ENCODE results near the gene UBA1. TPM values are rescaled to one million over a fixed set of nuclear protein-coding genes. Genes with fewer than 3 reads are reported as not detected.

The UBA1 gene
- total and polyA plus RNA-seq, 2 donors (not counting 3 experiments of a cell fraction or from before 2014, with no cell fraction given): 237 to 297 TPM

DNA sequence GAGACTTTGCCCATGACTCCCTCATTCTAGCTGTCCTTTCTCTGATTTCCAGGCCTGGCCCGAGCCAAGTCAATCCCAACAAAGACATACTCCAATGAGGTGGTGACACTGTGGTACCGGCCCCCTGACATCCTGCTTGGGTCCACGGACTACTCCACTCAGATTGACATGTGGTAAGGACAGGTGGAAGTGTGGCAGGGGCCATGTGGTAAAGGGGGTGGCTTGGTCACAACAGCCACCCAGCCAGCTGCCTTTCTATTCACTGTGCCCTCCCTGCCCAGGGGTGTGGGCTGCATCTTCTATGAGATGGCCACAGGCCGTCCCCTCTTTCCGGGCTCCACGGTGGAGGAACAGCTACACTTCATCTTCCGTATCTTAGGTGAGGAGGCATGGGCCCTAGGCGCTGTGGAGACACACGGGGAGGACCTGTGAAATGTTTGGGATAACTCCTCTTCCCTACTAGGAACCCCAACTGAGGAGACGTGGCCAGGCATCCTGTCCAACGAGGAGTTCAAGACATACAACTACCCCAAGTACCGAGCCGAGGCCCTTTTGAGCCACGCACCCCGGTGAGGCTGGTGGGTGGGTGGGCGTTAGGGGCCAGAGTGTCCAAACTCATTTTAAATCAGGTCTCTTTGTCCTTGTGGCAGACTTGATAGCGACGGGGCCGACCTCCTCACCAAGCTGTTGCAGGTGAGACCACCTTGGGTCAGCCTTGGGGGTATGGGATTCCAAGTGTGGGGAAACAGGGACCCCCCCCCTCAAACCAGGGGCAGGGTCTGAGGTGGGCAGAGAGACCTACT lies 33.1 kb downstream of the UBA1 start:
- H2AFZ ChIP-seq (ENCODE audit: low read depth, low read length): no peak overlapping the region
- H3K9me1 ChIP-seq (replicated peaks; ENCODE audit: control insufficient read depth, extremely low read depth, insufficient read depth, low read length): no peaks in the 10 kb centered on the region
- no peaks in the 10 kb centered on the region for H3K9me3 ChIP-seq (replicated peaks; ENCODE audit: control insufficient read depth, insufficient read depth, low read length)
- ChIA-PET CTCF (no interaction called here), POLR2A (no interaction called here)
- H3K4me3 ChIP-seq (replicated peaks in 1 of 3; ENCODE audit: insufficient read depth in 1 of 3, low read depth in 1 of 3, low read length in 3 of 3): no peak overlapping the region
- H3K4me1 ChIP-seq (ENCODE audit: control insufficient read depth, extremely low read depth, insufficient read depth, low read length): no peaks in the 10 kb centered on the region
- no peak overlapping the region for H3K9ac ChIP-seq (replicated peaks; ENCODE audit: extremely low read depth, insufficient read depth, low read length)
- peaks cover 10% of the 10 kb centered on the region for H3K79me2 ChIP-seq (ENCODE audit: control insufficient read depth, insufficient read depth, low read length)
- no peak overlapping the region for H3K4me2 ChIP-seq (ENCODE audit: insufficient read depth, low read length)
- H3K36me3 ChIP-seq (ENCODE audit: control insufficient read depth in 2 of 2, extremely low read depth in 1 of 2, insufficient read depth in 2 of 2, low read length in 2 of 2): peaks cover 8 to 39% of the 10 kb centered on the region in 2 experiments
- TF ChIP-seq, protein P1, sequence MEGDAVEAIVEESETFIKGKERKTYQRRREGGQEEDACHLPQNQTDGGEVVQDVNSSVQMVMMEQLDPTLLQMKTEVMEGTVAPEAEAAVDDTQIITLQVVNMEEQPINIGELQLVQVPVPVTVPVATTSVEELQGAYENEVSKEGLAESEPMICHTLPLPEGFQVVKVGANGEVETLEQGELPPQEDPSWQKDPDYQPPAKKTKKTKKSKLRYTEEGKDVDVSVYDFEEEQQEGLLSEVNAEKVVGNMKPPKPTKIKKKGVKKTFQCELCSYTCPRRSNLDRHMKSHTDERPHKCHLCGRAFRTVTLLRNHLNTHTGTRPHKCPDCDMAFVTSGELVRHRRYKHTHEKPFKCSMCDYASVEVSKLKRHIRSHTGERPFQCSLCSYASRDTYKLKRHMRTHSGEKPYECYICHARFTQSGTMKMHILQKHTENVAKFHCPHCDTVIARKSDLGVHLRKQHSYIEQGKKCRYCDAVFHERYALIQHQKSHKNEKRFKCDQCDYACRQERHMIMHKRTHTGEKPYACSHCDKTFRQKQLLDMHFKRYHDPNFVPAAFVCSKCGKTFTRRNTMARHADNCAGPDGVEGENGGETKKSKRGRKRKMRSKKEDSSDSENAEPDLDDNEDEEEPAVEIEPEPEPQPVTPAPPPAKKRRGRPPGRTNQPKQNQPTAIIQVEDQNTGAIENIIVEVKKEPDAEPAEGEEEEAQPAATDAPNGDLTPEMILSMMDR (IDR thresholded peaks at IDR 0.05; ENCODE audit: extremely low read depth in 1 of 2, insufficient read depth in 1 of 2, low read depth in 1 of 2, low read length in 2 of 2): no peak
- TF ChIP-seq JUN (IDR thresholded peaks at IDR 0.05; ENCODE audit: borderline replicate concordance, insufficient read depth, insufficient read length, low read depth): no peak
- no peak for TF ChIP-seq FOS (IDR thresholded peaks at IDR 0.05; ENCODE audit: borderline replicate concordance, insufficient read depth, low read length)
- TF ChIP-seq EZH2 (IDR thresholded peaks at IDR 0.05; ENCODE audit: borderline replicate concordance, low read depth, low read length, severe bottlenecking): no peak
- TF ChIP-seq GATA2 (IDR thresholded peaks at IDR 0.05; ENCODE audit: insufficient read depth, insufficient read length, low read depth, low read length): no peak
- TF ChIP-seq POLR2AphosphoS5 (IDR thresholded peaks at IDR 0.05; ENCODE audit: insufficient read depth, low read depth, low read length): no peak
- no peak for TF ChIP-seq MYC (IDR thresholded peaks at IDR 0.05; ENCODE audit: low read depth, low read length)
- TF ChIP-seq POLR2A (IDR thresholded peaks at IDR 0.05; ENCODE audit: low read depth, low read length): no peak
- TF ChIP-seq, protein P2, sequence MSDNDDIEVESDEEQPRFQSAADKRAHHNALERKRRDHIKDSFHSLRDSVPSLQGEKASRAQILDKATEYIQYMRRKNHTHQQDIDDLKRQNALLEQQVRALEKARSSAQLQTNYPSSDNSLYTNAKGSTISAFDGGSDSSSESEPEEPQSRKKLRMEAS (IDR thresholded peaks at IDR 0.05; ENCODE audit: insufficient read depth, insufficient read length): no peak
- H3K27me3 ChIP-seq (ENCODE audit: control insufficient read depth in 2 of 2, insufficient read depth in 2 of 2, low read length in 2 of 2): no peaks in the 10 kb centered on the region
- no peak for FAIRE-seq
- TSS peak; percentile 20 for BruUV-seq (replicated peaks)
- no peak overlapping the region for H3K27ac ChIP-seq (ENCODE audit: insufficient read depth, low read depth, low read length)
- DNase-seq (ENCODE audit: low read depth, low spot score): no peak
- H4K20me1 ChIP-seq (replicated peaks; ENCODE audit: control insufficient read depth, extremely low read depth, insufficient read depth, low read length): no peaks in the 10 kb centered on the region
- intact Hi-C loops (cut with micrococcal nuclease): no loop called here
- dilution Hi-C loops (cut with MboI; ENCODE audit: extremely low pct_ligation_motif_present, low sequenced_read_pairs): no loop called here

All from endothelial cell of umbilical vein (primary cell).